H9 (cell line): ENCODE data around the gene FARP1. TPM values are rescaled to one million over a fixed set of nuclear protein-coding genes. Genes with fewer than 3 reads are reported as not detected.

ENCODE experiments used
- DNase-seq: peaks from one replicate; pipeline ENCODE4 v3.0.0-alpha.2; 2017
- H2AFZ ChIP-seq: one replicate; pipeline ENCODE4 v1.6.1; 2013; ENCODE audit warnings: mild to moderate bottlenecking, low read length, control low read depth, moderate library complexity
- H2AK5ac ChIP-seq: 2 replicates; pipeline ENCODE4 v1.6.1; 2013; ENCODE audit warnings: low read length, control low read depth, mixed read lengths; ENCODE audit not compliant: insufficient read length
- H2BK120ac ChIP-seq: one replicate; pipeline ENCODE4 v1.6.1; 2013; ENCODE audit warnings: low read depth, mild to moderate bottlenecking, low read length, control low read depth, inconsistent platforms; ENCODE audit not compliant: poor library complexity, severe bottlenecking
- H2BK12ac ChIP-seq: 2 replicates; pipeline ENCODE4 v1.6.1; 2013; ENCODE audit warnings: low read length, control low read depth, mixed read lengths, low read depth; ENCODE audit not compliant: insufficient read length
- H2BK15ac ChIP-seq: 2 replicates; pipeline ENCODE4 v1.6.1; 2013; ENCODE audit warnings: low read depth, low read length, control low read depth
- H2BK20ac ChIP-seq: one replicate; pipeline ENCODE4 v1.6.1; 2013; ENCODE audit warnings: low read depth, mild to moderate bottlenecking, low read length, control low read depth, inconsistent platforms; ENCODE audit not compliant: poor library complexity, severe bottlenecking
- H2BK5ac ChIP-seq: 2 replicates; pipeline ENCODE4 v1.6.1; 2013; ENCODE audit warnings: low read length, control low read depth, mixed read lengths; ENCODE audit not compliant: insufficient read length
- H3K14ac ChIP-seq: 2 replicates; pipeline ENCODE4 v1.6.1; 2013; ENCODE audit warnings: low read length, control low read depth; ENCODE audit not compliant: insufficient read depth
- H3K18ac ChIP-seq: 2 replicates; pipeline ENCODE4 v1.6.1; 2013; ENCODE audit warnings: low read depth, mild to moderate bottlenecking, mixed read lengths, low read length, control low read depth; ENCODE audit not compliant: insufficient read length
- H3K23ac ChIP-seq: 2 replicates; pipeline ENCODE4 v1.6.1; 2013; ENCODE audit warnings: low read length, control low read depth, mixed read lengths, low read depth; ENCODE audit not compliant: insufficient read length
- H3K23me2 ChIP-seq: 2 replicates; pipeline ENCODE4 v1.6.1; 2013; ENCODE audit warnings: low read depth, mild to moderate bottlenecking, mixed read lengths, low read length, control low read depth; ENCODE audit not compliant: insufficient read length, poor library complexity, severe bottlenecking
- H3K27ac ChIP-seq: 2 replicates; pipeline ENCODE4 v1.5.1; 2013; ENCODE audit warnings: low read length, control low read depth, mixed read lengths, low read depth; ENCODE audit not compliant: insufficient read length
- H3K27me3 ChIP-seq: 2 replicates; pipeline ENCODE4 v1.6.1; 2013; ENCODE audit warnings: low read length, control low read depth, inconsistent platforms; ENCODE audit not compliant: insufficient read depth
- H3K4ac ChIP-seq: 2 replicates; pipeline ENCODE4 v1.6.1; 2013; ENCODE audit warnings: low read depth, mild to moderate bottlenecking, control low read depth, inconsistent platforms, low read length, moderate library complexity
- H3K4me1 ChIP-seq: 2 replicates; pipeline ENCODE4 v1.6.1; 2013; ENCODE audit warnings: low read length, control low read depth, inconsistent platforms; ENCODE audit not compliant: insufficient read depth
- H3K4me2 ChIP-seq: 2 replicates; pipeline ENCODE4 v1.6.1; 2013; ENCODE audit warnings: low read length, control low read depth, mixed read lengths; ENCODE audit not compliant: insufficient read length, insufficient read depth
- H3K56ac ChIP-seq: 2 replicates; pipeline ENCODE4 v1.6.1; 2013; ENCODE audit warnings: low read depth, mild to moderate bottlenecking, mixed read lengths, low read length, control low read depth; ENCODE audit not compliant: insufficient read length
- H3K79me1 ChIP-seq: 2 replicates; pipeline ENCODE4 v1.6.1; 2013; ENCODE audit warnings: low read depth, mild to moderate bottlenecking, moderate library complexity, low read length, control low read depth, inconsistent platforms; ENCODE audit not compliant: insufficient read depth, poor library complexity, severe bottlenecking
- H3K79me2 ChIP-seq: 2 replicates; pipeline ENCODE4 v1.6.1; 2013; ENCODE audit warnings: low read length, control low read depth, inconsistent platforms; ENCODE audit not compliant: insufficient read depth
- H3K9ac ChIP-seq: 2 replicates; pipeline ENCODE4 v1.6.1; 2013; ENCODE audit warnings: low read length, control low read depth, mixed read lengths; ENCODE audit not compliant: insufficient read length; ENCODE audit errors: extremely low read depth
- H3K9me3 ChIP-seq: one replicate; pipeline ENCODE4 v1.6.1; 2013; ENCODE audit warnings: low read depth, low read length, inconsistent platforms; ENCODE audit not compliant: control insufficient read depth
- H3T11ph ChIP-seq: one replicate; pipeline ENCODE4 v1.6.1; 2013; ENCODE audit warnings: mild to moderate bottlenecking, low read length, control low read depth, inconsistent platforms
- H4K20me1 ChIP-seq: one replicate; pipeline ENCODE4 v1.6.1; 2013; ENCODE audit not compliant: control insufficient read depth, insufficient read length, insufficient read depth
- H4K5ac ChIP-seq: 2 replicates; pipeline ENCODE4 v1.6.1; 2013; ENCODE audit warnings: low read depth, mild to moderate bottlenecking, mixed read lengths, low read length, control low read depth; ENCODE audit not compliant: insufficient read length
- H4K8ac ChIP-seq: replicated peaks from 2 replicates; pipeline ENCODE4 v1.6.1; 2013; ENCODE audit warnings: low read length, control low read depth, mixed read lengths, low read depth; ENCODE audit not compliant: insufficient read length
- H4K91ac ChIP-seq: 2 replicates; pipeline ENCODE4 v1.6.1; 2013; ENCODE audit warnings: low read depth, mild to moderate bottlenecking, moderate library complexity, mixed read lengths, low read length, control low read depth; ENCODE audit not compliant: insufficient read length
- H3K27ac Mint-ChIP-seq, 3 experiments: 2 replicates in 2 of 3; 3 replicates in 1 of 3; pipeline ENCODE4 v1.8.0; 2020 to 2021; ENCODE audit warnings: mixed read lengths in 3 of 3, mild to moderate bottlenecking in 1 of 3, moderate library complexity in 1 of 3
- H3K27me3 Mint-ChIP-seq: 2 replicates; pipeline ENCODE4 v1.8.0; 2021; ENCODE audit warnings: low read depth, mild to moderate bottlenecking, moderate library complexity, mixed read lengths
- H3K36me3 Mint-ChIP-seq, 3 experiments: 2 replicates in 2 of 3; 3 replicates in 1 of 3; pipeline ENCODE4 v1.8.0; 2020 to 2021; ENCODE audit warnings: low read depth in 3 of 3, mixed read lengths in 3 of 3; ENCODE audit not compliant: insufficient read depth in 1 of 3
- H3K4me1 Mint-ChIP-seq, 2 experiments: 2 replicates each; pipeline ENCODE4 v1.8.0; 2020; ENCODE audit warnings: mixed read lengths in 2 of 2
- H3K4me3 Mint-ChIP-seq, 2 experiments: 2 replicates in 1 of 2; 3 replicates in 1 of 2; pipeline ENCODE4 v1.8.0; 2020 to 2021; ENCODE audit warnings: mild to moderate bottlenecking in 2 of 2, mixed read lengths in 2 of 2, moderate library complexity in 1 of 2
- H3K9me3 Mint-ChIP-seq, 2 experiments: 2 replicates in 1 of 2; 3 replicates in 1 of 2; pipeline ENCODE4 v1.8.0; 2020; ENCODE audit warnings: mild to moderate bottlenecking in 2 of 2, mixed read lengths in 2 of 2, moderate library complexity in 1 of 2
- whole genome bisulfite sequencing: extraction: QIAGEN DNeasy Blood & Tissue Kit; methylation state at CpG from one replicate; pipeline ENCODE4 v1.1.7; 2013; ENCODE audit warnings: missing lambda C conversion rate, low lambda C conversion rate, mixed read lengths; ENCODE audit not compliant: insufficient read length; ENCODE audit errors: extremely low coverage; 5-methylcytosine and 5-hydroxymethylcytosine counted together
- total RNA-seq: library from RNA; stranded (reverse); gene quantifications from 2 replicates; pipeline ENCODE4 v1.2.1, GENCODE V29; 2021
- TF ChIP-seq, protein P1 (sequence below): fragments of 200-600 bp; sonication (generic); conservative IDR thresholded peaks from 3 replicates; pipeline ENCODE4 v1.8.0; 2021; ENCODE audit warnings: antibody characterized with exemption, mild to moderate bottlenecking

The FARP1 gene
- total RNA-seq, 1 experiment from 2014 or later: 95.9 TPM

DNA sequence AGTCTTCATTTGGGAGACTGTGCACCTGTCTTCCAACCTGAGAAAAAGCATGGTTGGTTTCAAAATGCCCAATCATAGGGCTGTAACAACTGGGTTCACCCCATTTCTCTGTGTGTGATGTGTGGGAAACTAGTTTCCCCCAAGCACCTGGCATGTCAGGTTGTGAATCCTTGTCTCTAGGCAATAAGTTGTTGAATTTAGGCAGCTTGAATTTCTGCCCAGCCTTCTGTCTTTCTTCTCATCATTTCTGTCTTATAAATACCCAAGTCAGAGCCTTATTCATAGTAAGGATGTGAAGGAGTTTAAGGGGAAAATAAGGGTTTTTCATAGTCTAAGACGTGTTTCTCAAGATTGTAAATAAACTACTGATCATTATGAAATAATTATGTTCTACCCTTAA, 204.9 kb downstream of the FARP1 start:
- Histone ChIP-seq H2BK15ac (no peak overlapping the region), H2BK12ac (no peak overlapping the region)

More for the DNA sequence above, 204.9 kb downstream of the FARP1 start:
- H3K36me3 Mint-ChIP-seq: no peaks in the 10 kb centered on the region; a peak in 2 of 7 replicates
- Histone ChIP-seq H3T11ph (no peak overlapping the region), H2BK20ac (no peak overlapping the region), H4K5ac (no peak overlapping the region), H2AK5ac (no peak overlapping the region), H3K23me2 (no peaks in the 10 kb centered on the region), H3K9ac (no peak overlapping the region), H3K18ac (no peak overlapping the region), H3K9me3 (no peaks in the 10 kb centered on the region), H3K23ac (no peak overlapping the region), H2BK120ac (no peak overlapping the region), H4K91ac (no peak overlapping the region), H3K4me1 (no peaks in the 10 kb centered on the region), H3K4me2 (no peak overlapping the region), H3K79me2 (no peaks in the 10 kb centered on the region), H2AFZ (no peak overlapping the region), H4K8ac (no peak overlapping the region), H4K20me1 (no peaks in the 10 kb centered on the region), H3K79me1 (no peaks in the 10 kb centered on the region), H3K27ac (no peak overlapping the region), H3K4ac (no peak overlapping the region), H3K56ac (no peak overlapping the region), H3K14ac (no peak overlapping the region), H2BK5ac (no peak overlapping the region), H3K27me3 (no peaks in the 10 kb centered on the region)
- H3K9me3 Mint-ChIP-seq: no peaks in the 10 kb centered on the region
- peaks cover 30 to 41% of the 10 kb centered on the region in 2 experiments for H3K4me1 Mint-ChIP-seq
- no peaks in the 10 kb centered on the region for H3K27me3 Mint-ChIP-seq
- peak overlapping the region in 1 of 3 experiments; percentile 19; a peak in 1 of 7 replicates for H3K27ac Mint-ChIP-seq
- DNase-seq: no peak
- no CpG with 5 or more reads among the region's 1 CpG for WGBS
- H3K4me3 Mint-ChIP-seq: no peak overlapping the region
- TF ChIP-seq, protein P1, sequence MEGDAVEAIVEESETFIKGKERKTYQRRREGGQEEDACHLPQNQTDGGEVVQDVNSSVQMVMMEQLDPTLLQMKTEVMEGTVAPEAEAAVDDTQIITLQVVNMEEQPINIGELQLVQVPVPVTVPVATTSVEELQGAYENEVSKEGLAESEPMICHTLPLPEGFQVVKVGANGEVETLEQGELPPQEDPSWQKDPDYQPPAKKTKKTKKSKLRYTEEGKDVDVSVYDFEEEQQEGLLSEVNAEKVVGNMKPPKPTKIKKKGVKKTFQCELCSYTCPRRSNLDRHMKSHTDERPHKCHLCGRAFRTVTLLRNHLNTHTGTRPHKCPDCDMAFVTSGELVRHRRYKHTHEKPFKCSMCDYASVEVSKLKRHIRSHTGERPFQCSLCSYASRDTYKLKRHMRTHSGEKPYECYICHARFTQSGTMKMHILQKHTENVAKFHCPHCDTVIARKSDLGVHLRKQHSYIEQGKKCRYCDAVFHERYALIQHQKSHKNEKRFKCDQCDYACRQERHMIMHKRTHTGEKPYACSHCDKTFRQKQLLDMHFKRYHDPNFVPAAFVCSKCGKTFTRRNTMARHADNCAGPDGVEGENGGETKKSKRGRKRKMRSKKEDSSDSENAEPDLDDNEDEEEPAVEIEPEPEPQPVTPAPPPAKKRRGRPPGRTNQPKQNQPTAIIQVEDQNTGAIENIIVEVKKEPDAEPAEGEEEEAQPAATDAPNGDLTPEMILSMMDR: no peak
